Measurements from ENCODE around the gene MYO1B. TPM values are rescaled to one million over a fixed set of nuclear protein-coding genes. Genes with fewer than 3 reads are reported as not detected.

MYO1B gene
- total RNA-seq, 1 donor from 2014 or later, result 81.6 TPM

DNA sequence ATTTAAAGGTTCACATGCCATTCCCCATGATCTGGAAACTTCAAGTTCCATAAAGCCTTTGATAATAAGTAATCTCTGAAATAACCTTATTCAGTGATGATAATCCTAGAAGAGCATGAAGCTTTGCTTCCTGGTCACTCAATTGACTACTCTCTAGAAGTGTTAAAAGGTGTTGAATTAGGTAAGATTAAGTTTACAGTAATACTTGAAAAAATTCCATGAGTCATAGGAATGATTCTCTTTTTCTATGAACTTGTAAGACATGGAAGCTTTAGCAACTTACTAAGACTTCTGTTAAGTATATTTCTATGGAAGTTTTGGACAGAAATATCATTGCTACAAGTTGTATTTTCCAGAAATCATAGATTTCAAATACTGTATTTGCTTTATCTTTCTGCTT lies 100.6 kb downstream of the MYO1B start:
- Mint-ChIP-seq H3K4me3 (no peak overlapping the region), H3K27ac (no peak overlapping the region), H3K4me1 (peaks cover 2% of the 10 kb centered on the region), H3K27me3 (ENCODE audit: low read depth) (no peaks in the 10 kb centered on the region), H3K9me3 (no peaks in the 10 kb centered on the region), H3K36me3 (peaks cover 43% of the 10 kb centered on the region)
- no peak for DNase-seq (ENCODE audit: low spot score in 2 of 2, unreplicated experiment in 2 of 2)
- TF ChIP-seq CTCF (IDR thresholded peaks at IDR 0.05; ENCODE audit: unreplicated experiment), result no peak

- Mint-ChIP-seq H3K36me3 (peaks cover 35% of the 10 kb centered on the region), H3K27me3 (ENCODE audit: low read depth) (no peaks in the 10 kb centered on the region), H3K27ac (no peak overlapping the region), H3K9me3 (no peaks in the 10 kb centered on the region), H3K4me1 (peaks cover 2% of the 10 kb centered on the region), H3K4me3 (no peak overlapping the region)
- no peak for DNase-seq (ENCODE audit: low spot score in 2 of 2, unreplicated experiment in 2 of 2)
- TF ChIP-seq CTCF (IDR thresholded peaks at IDR 0.05; ENCODE audit: unreplicated experiment), result no peak
Measured at GRCh38 chr2:191347154-191347553, 102.0 kb downstream of the MYO1B start.

DNA sequence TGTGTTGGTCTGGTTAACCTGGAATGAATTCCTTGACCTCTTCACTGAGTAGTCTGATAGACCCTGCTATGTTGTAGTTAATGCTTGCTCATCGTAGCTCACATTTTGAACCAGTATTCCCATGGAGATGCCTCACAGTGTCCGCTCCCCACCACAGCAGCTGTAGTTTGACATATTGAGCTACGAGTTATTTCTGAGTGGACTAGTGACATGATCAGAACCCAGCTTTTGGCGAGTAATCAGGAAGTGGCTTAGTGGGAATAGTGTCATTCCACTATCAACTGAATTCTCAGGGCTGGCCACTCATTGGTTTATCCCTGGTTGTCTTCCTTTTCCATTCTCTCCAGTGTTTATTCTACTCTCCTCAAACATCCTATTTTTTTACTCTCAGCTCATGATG lies 102.7 kb downstream of the MYO1B start:
- peaks cover 2% of the 10 kb centered on the region for H3K4me1 Mint-ChIP-seq
- no peak overlapping the region for H3K4me3 Mint-ChIP-seq
- no peaks in the 10 kb centered on the region for H3K9me3 Mint-ChIP-seq
- no peak for TF ChIP-seq CTCF (IDR thresholded peaks at IDR 0.05; ENCODE audit: unreplicated experiment)
- H3K27me3 Mint-ChIP-seq (ENCODE audit: low read depth), result no peaks in the 10 kb centered on the region
- peaks cover 32% of the 10 kb centered on the region for H3K36me3 Mint-ChIP-seq
- H3K27ac Mint-ChIP-seq, result no peak overlapping the region
- DNase-seq (ENCODE audit: low spot score in 2 of 2, unreplicated experiment in 2 of 2), result no peak

DNA sequence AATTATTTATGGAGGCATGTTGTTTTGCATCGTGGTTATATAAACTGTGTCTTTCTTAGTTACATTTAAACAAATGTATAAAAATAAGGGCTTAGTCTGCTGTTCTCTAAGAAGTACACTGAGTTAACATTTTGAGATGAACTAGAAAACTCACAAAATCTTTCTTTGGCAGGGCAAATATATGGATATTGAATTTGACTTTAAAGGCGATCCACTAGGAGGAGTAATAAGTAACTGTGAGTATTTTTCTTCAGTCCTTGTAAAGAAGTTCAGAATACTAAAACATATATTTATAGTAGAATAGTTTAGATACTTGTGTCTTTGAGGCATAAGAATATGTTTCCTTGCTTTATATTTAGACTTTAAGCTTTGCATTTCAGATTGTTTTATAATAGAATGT lies 104.8 kb downstream of the MYO1B start:
- H3K27me3 Mint-ChIP-seq (ENCODE audit: low read depth), result no peaks in the 10 kb centered on the region
- peaks cover 30% of the 10 kb centered on the region for H3K36me3 Mint-ChIP-seq
- H3K4me3 Mint-ChIP-seq, result no peak overlapping the region
- DNase-seq (ENCODE audit: low spot score in 2 of 2, unreplicated experiment in 2 of 2), result no peak
- H3K4me1 Mint-ChIP-seq, result no peaks in the 10 kb centered on the region
- no peak overlapping the region for H3K27ac Mint-ChIP-seq
- peaks cover 3% of the 10 kb centered on the region for H3K9me3 Mint-ChIP-seq
- TF ChIP-seq CTCF (IDR thresholded peaks at IDR 0.05; ENCODE audit: unreplicated experiment), result no peak

GRCh38 chr2:191350826-191351225 lies 105.6 kb downstream of the MYO1B start:
- Mint-ChIP-seq H3K36me3 (peaks cover 35% of the 10 kb centered on the region), H3K4me3 (no peak overlapping the region), H3K4me1 (no peaks in the 10 kb centered on the region), H3K9me3 (peaks cover 5% of the 10 kb centered on the region), H3K27ac (no peak overlapping the region), H3K27me3 (ENCODE audit: low read depth) (no peaks in the 10 kb centered on the region)
- TF ChIP-seq CTCF (IDR thresholded peaks at IDR 0.05; ENCODE audit: unreplicated experiment), result no peak
- no peak for DNase-seq (ENCODE audit: low spot score in 2 of 2, unreplicated experiment in 2 of 2)

DNA sequence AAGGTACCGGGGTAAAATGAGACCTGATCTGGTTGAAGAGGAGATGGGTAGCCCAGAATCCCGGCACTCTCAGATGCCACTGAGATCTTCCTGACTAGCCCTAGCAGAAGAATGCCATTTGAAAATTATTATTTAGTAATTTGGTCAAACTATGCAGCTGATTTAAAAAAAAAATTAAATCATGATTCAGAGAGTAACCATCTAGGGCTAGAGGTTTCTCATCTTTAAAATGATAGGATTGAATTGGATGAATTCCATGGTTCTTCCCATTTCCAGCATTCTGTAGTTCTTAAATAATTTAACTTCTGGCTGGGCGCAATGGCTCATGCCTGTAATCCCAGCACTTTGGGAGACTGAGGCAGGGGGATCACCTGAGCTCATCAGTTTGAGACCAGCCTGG lies 106.1 kb downstream of the MYO1B start:
- no peak overlapping the region for H3K4me3 Mint-ChIP-seq
- H3K36me3 Mint-ChIP-seq, result peaks cover 40% of the 10 kb centered on the region
- no peak for DNase-seq (ENCODE audit: low spot score in 2 of 2, unreplicated experiment in 2 of 2)
- no peak for TF ChIP-seq CTCF (IDR thresholded peaks at IDR 0.05; ENCODE audit: unreplicated experiment)
- peaks cover 5% of the 10 kb centered on the region for H3K9me3 Mint-ChIP-seq
- H3K4me1 Mint-ChIP-seq, result no peaks in the 10 kb centered on the region
- no peaks in the 10 kb centered on the region for H3K27me3 Mint-ChIP-seq (ENCODE audit: low read depth)
- no peak overlapping the region for H3K27ac Mint-ChIP-seq

Data from mesothelial cell of epicardium (in vitro differentiated cells).